IMR-90 (cell line): ENCODE results near the gene CC2D2A. TPM values are rescaled to one million over a fixed set of nuclear protein-coding genes. Genes with fewer than 3 reads are reported as not detected.
A peak's percentile ranks its signal among the peaks of the same experiment; 100 is the strongest.

Experiments used
- ATAC-seq: fragments of 200-7000 bp; cut with Tn5 transposase; 2 replicates; pipeline ENCODE4 v1.9.1; 2020; ENCODE audit warnings: low read depth, mild to moderate bottlenecking, moderate library complexity
- BruUV-seq: library from RNA; stranded (reverse); fragments of 400-500 nt; replicated peaks from 2 replicates; lab custom pipeline; 2021; lab: Mats Ljungman, UMichigan
- CTCF ChIA-PET: fragments of 300-600 bp; formaldehyde crosslinking; extraction: SDS; loops from one replicate; lab custom pipeline; 2021; ENCODE audit warnings: antibody characterized with exemption; lab: Yijun Ruan, JAX
- POLR2A ChIA-PET: fragments of 300-600 bp; sonication (Branson Sonifier 250); formaldehyde crosslinking; loops from one replicate; lab custom pipeline; 2022; ENCODE audit warnings: antibody characterized with exemption; ENCODE audit not compliant: unreplicated experiment; lab: Charles Lee
- DNase-seq: peaks from one replicate; pipeline ENCODE4 v3.0.0; 2013
- H2AFZ ChIP-seq: replicated peaks from 2 replicates; pipeline ENCODE3; 2013; ENCODE audit warnings: low read length, mild to moderate bottlenecking; ENCODE audit not compliant: poor library complexity
- H2AK5ac ChIP-seq: 2 replicates; pipeline ENCODE4 v1.6.1; 2013; ENCODE audit warnings: low read depth, low read length, inconsistent platforms
- H2AK9ac ChIP-seq: replicated peaks from 2 replicates; pipeline ENCODE3; 2013; ENCODE audit warnings: mild to moderate bottlenecking, low read depth, low read length, moderate library complexity; ENCODE audit not compliant: poor library complexity
- H2BK120ac ChIP-seq: 2 replicates; pipeline ENCODE4 v1.6.1; 2013; ENCODE audit warnings: low read depth, low read length, inconsistent platforms
- H2BK15ac ChIP-seq: 3 replicates; pipeline ENCODE4 v1.6.1; 2013; ENCODE audit warnings: low read depth, low read length, inconsistent platforms
- H2BK20ac ChIP-seq: 2 replicates; pipeline ENCODE4 v1.6.1; 2013; ENCODE audit warnings: low read depth, mild to moderate bottlenecking, inconsistent platforms, low read length, moderate library complexity
- H2BK5ac ChIP-seq: 2 replicates; pipeline ENCODE4 v1.6.1; 2013; ENCODE audit warnings: mild to moderate bottlenecking, low read depth, low read length, inconsistent platforms; ENCODE audit not compliant: poor library complexity, severe bottlenecking
- H3K14ac ChIP-seq: replicated peaks from 2 replicates; pipeline ENCODE4 v1.6.1; 2013; ENCODE audit warnings: low read depth, low read length, inconsistent platforms
- H3K18ac ChIP-seq: 2 replicates; pipeline ENCODE4 v1.6.1; 2013; ENCODE audit warnings: low read depth, low read length, control low read depth
- H3K23ac ChIP-seq: 2 replicates; pipeline ENCODE4 v1.6.1; 2013; ENCODE audit warnings: low read depth, low read length, inconsistent platforms
- H3K27ac ChIP-seq: 2 replicates; pipeline ENCODE4 v1.5.1; 2013; ENCODE audit warnings: mild to moderate bottlenecking, control low read depth, low read length; ENCODE audit not compliant: insufficient read depth
- H3K27me3 ChIP-seq: 2 replicates; pipeline ENCODE4 v1.6.1; 2013; ENCODE audit warnings: low read length; ENCODE audit not compliant: control insufficient read depth, insufficient read depth
- H3K36me3 ChIP-seq: 2 replicates; pipeline ENCODE4 v1.6.1; 2013; ENCODE audit warnings: low read length, mixed read lengths; ENCODE audit not compliant: control insufficient read depth, insufficient read depth
- H3K4ac ChIP-seq: 2 replicates; pipeline ENCODE4 v1.6.1; 2013; ENCODE audit warnings: low read depth, low read length, inconsistent platforms
- H3K4me1 ChIP-seq: 2 replicates; pipeline ENCODE4 v1.6.1; 2013; ENCODE audit warnings: low read length, mixed read lengths; ENCODE audit not compliant: control insufficient read depth, insufficient read depth
- H3K4me2 ChIP-seq: 2 replicates; pipeline ENCODE4 v1.6.1; 2013; ENCODE audit warnings: low read depth, mild to moderate bottlenecking, control low read depth, low read length, moderate library complexity
- H3K4me3 ChIP-seq: 2 replicates; pipeline ENCODE4 v1.5.1; 2013; ENCODE audit warnings: low read depth, mild to moderate bottlenecking, control low read depth, low read length, moderate library complexity; ENCODE audit not compliant: insufficient read depth
- H3K56ac ChIP-seq: 2 replicates; pipeline ENCODE4 v1.6.1; 2013; ENCODE audit warnings: low read length, inconsistent platforms; ENCODE audit not compliant: insufficient read depth; ENCODE audit errors: extremely low read depth
- H3K79me1 ChIP-seq, 2 experiments: 2 replicates each; pipeline ENCODE4 v1.6.1; 2013; ENCODE audit warnings: low read length in 2 of 2, inconsistent platforms in 1 of 2, low read depth in 1 of 2
- H3K9ac ChIP-seq: 2 replicates; pipeline ENCODE4 v1.6.1; 2013; ENCODE audit warnings: low read depth, low read length, control low read depth
- H3K9me1 ChIP-seq: 2 replicates; pipeline ENCODE4 v1.6.1; 2013; ENCODE audit warnings: low read length, inconsistent platforms; ENCODE audit not compliant: insufficient read depth
- H3K9me3 ChIP-seq: 2 replicates; pipeline ENCODE4 v1.6.1; 2013; ENCODE audit warnings: low read length; ENCODE audit not compliant: control insufficient read depth, insufficient read depth
- H4K20me1 ChIP-seq: 2 replicates; pipeline ENCODE4 v1.6.1; 2013; ENCODE audit warnings: low read length, inconsistent platforms; ENCODE audit not compliant: insufficient read depth
- H4K5ac ChIP-seq: 2 replicates; pipeline ENCODE4 v1.6.1; 2013; ENCODE audit warnings: mild to moderate bottlenecking, low read depth, low read length, control low read depth
- H4K8ac ChIP-seq, 2 experiments: 2 replicates each; pipeline ENCODE4 v1.6.1; 2013; ENCODE audit warnings: low read depth in 2 of 2, low read length in 2 of 2, control low read depth in 1 of 2, inconsistent platforms in 1 of 2
- H4K91ac ChIP-seq: 2 replicates; pipeline ENCODE4 v1.6.1; 2013; ENCODE audit warnings: low read depth, low read length, inconsistent platforms; ENCODE audit not compliant: insufficient read depth
- BHLHE40 ChIP-seq: fragments of 150-350 bp; IDR thresholded peaks from 2 replicates; pipeline ENCODE4 v1.6.1; 2016; ENCODE audit warnings: mild to moderate bottlenecking, low read depth, low read length
- CEBPB ChIP-seq: IDR thresholded peaks from 2 replicates; pipeline ENCODE4 v1.6.1; 2012; ENCODE audit warnings: low read depth, low read length, improper control_type of control experiment
- CHD1 ChIP-seq: IDR thresholded peaks from 2 replicates; pipeline ENCODE4 v1.6.1; 2012; ENCODE audit warnings: low read depth, low read length, improper control_type of control experiment
- CTCF ChIP-seq: conservative IDR thresholded peaks from 2 replicates; pipeline ENCODE4 v1.5.1; 2012; ENCODE audit warnings: mild to moderate bottlenecking, low read depth, low read length, improper control_type of control experiment
- ELK1 ChIP-seq: fragments of 150-350 bp; IDR thresholded peaks from 2 replicates; pipeline ENCODE4 v1.6.1; 2016; ENCODE audit warnings: low read depth, mild to moderate bottlenecking, low read length, moderate library complexity, borderline replicate concordance
- FOS ChIP-seq: fragments of 150-350 bp; IDR thresholded peaks from 2 replicates; pipeline ENCODE4 v1.6.1; 2016; ENCODE audit warnings: low read depth, low read length
- MAFK ChIP-seq: IDR thresholded peaks from 2 replicates; pipeline ENCODE4 v1.6.1; 2012; ENCODE audit warnings: low read depth, low read length, improper control_type of control experiment
- MAZ ChIP-seq: IDR thresholded peaks from 2 replicates; pipeline ENCODE4 v1.6.1; 2012; ENCODE audit warnings: low read depth, mild to moderate bottlenecking, low read length, improper control_type of control experiment, moderate library complexity, borderline replicate concordance
- MXI1 ChIP-seq: IDR thresholded peaks from 2 replicates; pipeline ENCODE4 v1.6.1; 2012; ENCODE audit warnings: low read depth, mild to moderate bottlenecking, low read length, moderate library complexity, borderline replicate concordance
- NFE2L2 ChIP-seq: fragments of 150-350 bp; IDR thresholded peaks from 2 replicates; pipeline ENCODE4 v1.6.1; 2016; ENCODE audit warnings: low read depth, mild to moderate bottlenecking, low read length
- RAD21 ChIP-seq: IDR thresholded peaks from 2 replicates; pipeline ENCODE4 v1.6.1; 2012; ENCODE audit warnings: low read length, improper control_type of control experiment
- RCOR1 ChIP-seq: IDR thresholded peaks from 2 replicates; pipeline ENCODE4 v1.6.1; 2012; ENCODE audit warnings: mild to moderate bottlenecking, low read length, improper control_type of control experiment; ENCODE audit not compliant: insufficient replicate concordance
- RFX5 ChIP-seq: IDR thresholded peaks from 2 replicates; pipeline ENCODE4 v1.8.0; 2012; ENCODE audit warnings: low read depth, mild to moderate bottlenecking, low read length, moderate library complexity
- SMC3 ChIP-seq: fragments of 150-350 bp; IDR thresholded peaks from 2 replicates; pipeline ENCODE4 v1.6.1; 2016; ENCODE audit warnings: low read depth, mild to moderate bottlenecking, antibody characterized with exemption, low read length, moderate library complexity
- USF2 ChIP-seq: fragments of 150-350 bp; IDR thresholded peaks from 2 replicates; pipeline ENCODE4 v1.6.1; 2017; ENCODE audit warnings: mild to moderate bottlenecking, antibody characterized with exemption, low read length, low read depth
- WGBS, 2 experiments: methylation state at CpG; one replicate each; pipeline versions ENCODE4 v1.1.5 to v1.1.7; 2013; ENCODE audit warnings: missing lambda C conversion rate in 2 of 2; ENCODE audit not compliant: insufficient read length in 1 of 2; ENCODE audit errors: extremely low coverage in 2 of 2; 5-methylcytosine and 5-hydroxymethylcytosine counted together
- dilution Hi-C: fragments of 300-500 bp; cut with HindIII; formaldehyde crosslinking; loops from one replicate; pipeline ENCODE4 v1.14.3; 2018; ENCODE audit warnings: low sequenced_read_pairs; ENCODE audit not compliant: unreplicated experiment
- in situ Hi-C: fragments of 300-500 bp; cut with MboI; formaldehyde crosslinking; loops from 3 replicates; pipeline ENCODE4 v1.14.3; 2019; ENCODE audit warnings: low sequenced_read_pairs, inconsistent platforms, mixed read lengths
- intact Hi-C: fragments of 100-400 bp; cut with micrococcal nuclease; formaldehyde crosslinking; loops from 2 replicates; pipeline ENCODE4 v1.10.0; 2022
- polyA plus RNA-seq, 3 experiments: library from polyadenylated mRNA; depleted of rRNA; stranded (reverse); fragments of >200 nt; gene quantifications; 2 replicates each; pipeline ENCODE4 v1.2.3, GENCODE V29; 2012; ENCODE audit warnings: low replicate concordance in 1 of 3
- total RNA-seq: library from RNA; depleted of rRNA; stranded (reverse); fragments of >200 nt; gene quantifications from 2 replicates; pipeline ENCODE4 v1.2.3, GENCODE V29; 2012

Gene CC2D2A
- total and polyA plus RNA-seq, 2 of the 4 experiments (the other 2 are of a cell fraction), result 20.8 to 26.3 TPM

- Histone ChIP-seq H4K8ac (no peak overlapping the region), H3K56ac (no peak overlapping the region), H2AFZ (no peak overlapping the region), H2AK5ac (no peak overlapping the region), H3K27ac (no peak overlapping the region), H3K18ac (no peak overlapping the region), H3K14ac (no peak overlapping the region), H4K91ac (no peak overlapping the region), H3K4ac (no peak overlapping the region), H3K9me3 (no peaks in the 10 kb centered on the region), H3K9ac (no peak overlapping the region), H3K79me1 (peaks cover 3 to 32% of the 10 kb centered on the region in 2 experiments; a peak in 3 of 4 replicates), H2BK15ac (no peak overlapping the region), H3K27me3 (no peaks in the 10 kb centered on the region), H3K9me1 (no peaks in the 10 kb centered on the region), H3K4me2 (peak overlapping the region; percentile 72; the same call in 1 of the 2 replicates), H3K23ac (no peak overlapping the region), H2BK120ac (no peak overlapping the region), H3K36me3 (no peaks in the 10 kb centered on the region), H2AK9ac (no peak overlapping the region), H2BK5ac (peak overlapping the region; percentile 7), H3K4me1 (no peaks in the 10 kb centered on the region; the same call in 1 of the 2 replicates), H4K20me1 (peaks cover 41% of the 10 kb centered on the region; the same call in 1 of the 2 replicates), H2BK20ac (no peak overlapping the region), H3K4me3 (no peak overlapping the region), H4K5ac (no peak overlapping the region)
- dilution Hi-C loops, result no loop called here
- intact Hi-C loops, result loop anchor here (1.0 to 5.0 kb wide), 4 partner anchors 77 to 413 kb away; no protein-coding TSS in a partner anchor
- DNase-seq (peak; percentile 63), ATAC-seq (peak; percentile 25; the same call in 1 of the 2 replicates)
- WGBS, 2 experiments, result no CpG with 5 or more reads among the region's 5 CpGs
- in situ Hi-C loops, result no loop called here
- no TSS peak for BruUV-seq
- CTCF ChIA-PET, result interaction anchor here (0.7 to 0.9 kb wide), 2 partner anchors 10 to 170 kb away, joined by 3 read pairs; no protein-coding TSS in a partner anchor
- POLR2A ChIA-PET, result no interaction called here
- TF ChIP-seq USF2, result no peak
- TF ChIP-seq NFE2L2, result no peak
- TF ChIP-seq MAFK, result no peak
- TF ChIP-seq MXI1, result no peak
- no peak for TF ChIP-seq RFX5
- TF ChIP-seq CEBPB, result no peak
- no peak for TF ChIP-seq ELK1
- no peak for TF ChIP-seq MAZ
- no peak for TF ChIP-seq FOS
- TF ChIP-seq RAD21, result peak; percentile 76
- TF ChIP-seq CTCF, result peak; percentile 75
- TF ChIP-seq SMC3, result peak; percentile 69
- no peak for TF ChIP-seq RCOR1
- no peak for TF ChIP-seq BHLHE40
- TF ChIP-seq CHD1, result no peak
These were observed 180.3 kb downstream of the CC2D2A start for GRCh38 chr4:15649914-15650545.
